Measurements from ENCODE around the gene RTEL1.

Gene RTEL1

DNA sequence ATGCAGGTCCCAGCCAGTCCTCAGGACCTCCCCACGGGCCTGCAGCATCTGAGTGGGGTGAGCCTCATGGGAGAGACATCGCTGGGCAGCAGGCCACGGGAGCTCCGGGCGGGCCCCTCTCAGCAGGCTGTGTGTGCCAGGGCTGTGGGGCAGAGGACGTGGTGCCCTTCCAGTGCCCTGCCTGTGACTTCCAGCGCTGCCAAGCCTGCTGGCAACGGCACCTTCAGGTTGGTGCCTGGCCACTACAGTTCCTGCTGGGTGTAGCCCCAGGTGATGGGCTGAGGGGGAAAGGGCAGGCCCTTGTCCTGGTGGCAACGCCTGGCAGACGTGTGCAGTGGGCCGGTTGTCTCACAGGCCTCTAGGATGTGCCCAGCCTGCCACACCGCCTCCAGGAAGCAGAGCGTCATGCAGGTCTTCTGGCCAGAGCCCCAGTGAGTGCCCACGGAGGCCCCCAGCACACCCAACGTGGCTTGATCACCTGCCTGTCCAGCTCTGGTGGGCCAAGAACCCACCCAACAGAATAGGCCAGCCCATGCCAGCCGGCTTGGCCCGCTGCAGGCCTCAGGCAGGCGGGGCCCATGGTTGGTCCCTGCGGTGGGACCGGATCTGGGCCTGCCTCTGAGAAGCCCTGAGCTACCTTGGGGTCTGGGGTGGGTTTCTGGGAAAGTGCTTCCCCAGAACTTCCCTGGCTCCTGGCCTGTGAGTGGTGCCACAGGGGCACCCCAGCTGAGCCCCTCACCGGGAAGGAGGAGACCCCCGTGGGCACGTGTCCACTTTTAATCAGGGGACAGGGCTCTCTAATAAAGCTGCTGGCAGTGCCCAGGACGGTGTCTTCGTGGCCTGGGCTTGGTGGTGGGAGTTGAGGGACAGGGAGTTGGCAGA, 37.6 kb downstream of the RTEL1 start:
- in situ Hi-C loops (cut with MboI; ENCODE audit: low pct_unique_long_range_greater_than_20kb, low sequenced_read_pairs), result no loop called here
- DNase-seq, result no peak

DNA sequence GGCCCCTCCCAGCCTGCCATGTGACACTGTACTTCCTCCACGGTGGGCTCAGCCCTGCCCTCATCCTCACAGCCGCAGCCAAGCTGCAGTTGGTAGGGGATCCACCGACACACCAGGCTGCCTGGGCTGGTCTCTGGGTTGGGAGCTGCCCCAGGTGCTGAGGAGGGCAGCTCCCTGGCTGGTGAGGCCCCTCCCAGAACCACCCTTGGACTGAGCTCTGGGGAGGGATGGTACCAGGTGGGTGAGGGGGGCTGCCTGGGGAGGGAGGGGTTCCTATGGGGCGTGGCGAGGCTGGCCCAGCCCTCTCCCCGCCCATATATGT, 38.2 kb downstream of the RTEL1 start:
- DNase-seq, result no peak
- in situ Hi-C loops (cut with MboI; ENCODE audit: low pct_unique_long_range_greater_than_20kb, low sequenced_read_pairs), result no loop called here

DNA sequence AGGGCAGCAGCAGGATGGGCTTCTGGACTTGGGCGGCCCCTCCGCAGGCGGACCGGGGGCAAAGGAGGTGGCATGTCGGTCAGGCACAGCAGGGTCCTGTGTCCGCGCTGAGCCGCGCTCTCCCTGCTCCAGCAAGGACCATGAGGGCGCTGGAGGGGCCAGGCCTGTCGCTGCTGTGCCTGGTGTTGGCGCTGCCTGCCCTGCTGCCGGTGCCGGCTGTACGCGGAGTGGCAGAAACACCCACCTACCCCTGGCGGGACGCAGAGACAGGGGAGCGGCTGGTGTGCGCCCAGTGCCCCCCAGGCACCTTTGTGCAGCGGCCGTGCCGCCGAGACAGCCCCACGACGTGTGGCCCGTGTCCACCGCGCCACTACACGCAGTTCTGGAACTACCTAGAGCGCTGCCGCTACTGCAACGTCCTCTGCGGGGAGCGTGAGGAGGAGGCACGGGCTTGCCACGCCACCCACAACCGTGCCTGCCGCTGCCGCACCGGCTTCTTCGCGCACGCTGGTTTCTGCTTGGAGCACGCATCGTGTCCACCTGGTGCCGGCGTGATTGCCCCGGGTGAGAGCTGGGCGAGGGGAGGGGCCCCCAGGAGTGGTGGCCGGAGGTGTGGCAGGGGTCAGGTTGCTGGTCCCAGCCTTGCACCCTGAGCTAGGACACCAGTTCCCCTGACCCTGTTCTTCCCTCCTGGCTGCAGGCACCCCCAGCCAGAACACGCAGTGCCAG, 38.7 kb downstream of the RTEL1 start, which contains the start of gene TNFRSF6B:
Gene TNFRSF6B (plus strand): TSS at position 25 of the 729 bp plus-strand sequence. CDS start 116 bp downstream, at position 141.
- no peak for DNase-seq
- in situ Hi-C loops (cut with MboI; ENCODE audit: low pct_unique_long_range_greater_than_20kb, low sequenced_read_pairs), result no loop called here

DNA sequence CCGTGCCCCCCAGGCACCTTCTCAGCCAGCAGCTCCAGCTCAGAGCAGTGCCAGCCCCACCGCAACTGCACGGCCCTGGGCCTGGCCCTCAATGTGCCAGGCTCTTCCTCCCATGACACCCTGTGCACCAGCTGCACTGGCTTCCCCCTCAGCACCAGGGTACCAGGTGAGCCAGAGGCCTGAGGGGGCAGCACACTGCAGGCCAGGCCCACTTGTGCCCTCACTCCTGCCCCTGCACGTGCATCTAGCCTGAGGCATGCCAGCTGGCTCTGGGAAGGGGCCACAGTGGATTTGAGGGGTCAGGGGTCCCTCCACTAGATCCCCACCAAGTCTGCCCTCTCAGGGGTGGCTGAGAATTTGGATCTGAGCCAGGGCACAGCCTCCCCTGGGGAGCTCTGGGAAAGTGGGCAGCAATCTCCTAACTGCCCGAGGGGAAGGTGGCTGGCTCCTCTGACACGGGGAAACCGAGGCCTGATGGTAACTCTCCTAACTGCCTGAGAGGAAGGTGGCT, 39.3 kb downstream of the RTEL1 start:
- no peak for DNase-seq
- in situ Hi-C loops (cut with MboI; ENCODE audit: low pct_unique_long_range_greater_than_20kb, low sequenced_read_pairs), result no loop called here

DNA sequence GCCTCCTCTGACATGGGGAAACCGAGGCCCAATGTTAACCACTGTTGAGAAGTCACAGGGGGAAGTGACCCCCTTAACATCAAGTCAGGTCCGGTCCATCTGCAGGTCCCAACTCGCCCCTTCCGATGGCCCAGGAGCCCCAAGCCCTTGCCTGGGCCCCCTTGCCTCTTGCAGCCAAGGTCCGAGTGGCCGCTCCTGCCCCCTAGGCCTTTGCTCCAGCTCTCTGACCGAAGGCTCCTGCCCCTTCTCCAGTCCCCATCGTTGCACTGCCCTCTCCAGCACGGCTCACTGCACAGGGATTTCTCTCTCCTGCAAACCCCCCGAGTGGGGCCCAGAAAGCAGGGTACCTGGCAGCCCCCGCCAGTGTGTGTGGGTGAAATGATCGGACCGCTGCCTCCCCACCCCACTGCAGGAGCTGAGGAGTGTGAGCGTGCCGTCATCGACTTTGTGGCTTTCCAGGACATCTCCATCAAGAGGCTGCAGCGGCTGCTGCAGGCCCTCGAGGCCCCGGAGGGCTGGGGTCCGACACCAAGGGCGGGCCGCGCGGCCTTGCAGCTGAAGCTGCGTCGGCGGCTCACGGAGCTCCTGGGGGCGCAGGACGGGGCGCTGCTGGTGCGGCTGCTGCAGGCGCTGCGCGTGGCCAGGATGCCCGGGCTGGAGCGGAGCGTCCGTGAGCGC, 39.9 kb downstream of the RTEL1 start:
- in situ Hi-C loops (cut with MboI; ENCODE audit: low pct_unique_long_range_greater_than_20kb, low sequenced_read_pairs), result no loop called here
- DNase-seq, result no peak

DNA sequence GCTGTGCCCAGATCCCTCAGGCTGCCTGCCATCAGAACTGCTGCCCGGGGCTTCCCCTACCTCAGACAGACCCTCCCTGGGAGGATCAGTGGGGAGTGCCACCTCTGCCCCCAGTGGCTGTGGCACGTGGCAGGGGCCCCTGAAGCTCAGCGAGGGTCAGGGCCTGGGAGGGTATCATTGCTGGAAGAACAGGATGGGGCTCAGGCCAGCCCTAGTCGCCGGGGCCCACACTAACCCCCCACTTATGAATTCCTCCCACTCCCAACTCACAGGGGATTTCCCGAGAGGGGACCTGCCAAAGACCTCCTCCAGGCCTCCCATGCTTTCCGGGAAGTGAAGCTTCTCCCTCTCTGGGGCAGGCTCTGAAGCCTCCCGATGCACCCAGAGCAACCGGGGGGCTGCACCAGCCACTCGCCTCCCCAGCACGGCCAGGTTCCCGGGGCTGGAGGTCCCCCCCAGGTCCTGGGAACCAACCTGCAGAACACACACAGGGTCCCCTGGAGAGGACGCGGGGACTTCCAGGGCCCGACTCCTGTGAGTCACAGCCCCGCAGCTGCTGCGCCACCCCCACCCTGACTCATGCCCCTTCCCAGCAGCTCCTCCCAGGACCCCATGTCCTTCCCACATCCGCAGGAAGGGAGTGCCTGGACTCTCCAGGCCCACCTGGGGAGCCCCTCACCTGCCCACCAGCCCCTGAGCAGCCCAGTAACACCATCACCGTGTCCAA, 40.8 kb downstream of the RTEL1 start:
- in situ Hi-C loops (cut with MboI; ENCODE audit: low pct_unique_long_range_greater_than_20kb, low sequenced_read_pairs), result no loop called here
- DNase-seq, result no peak

DNA sequence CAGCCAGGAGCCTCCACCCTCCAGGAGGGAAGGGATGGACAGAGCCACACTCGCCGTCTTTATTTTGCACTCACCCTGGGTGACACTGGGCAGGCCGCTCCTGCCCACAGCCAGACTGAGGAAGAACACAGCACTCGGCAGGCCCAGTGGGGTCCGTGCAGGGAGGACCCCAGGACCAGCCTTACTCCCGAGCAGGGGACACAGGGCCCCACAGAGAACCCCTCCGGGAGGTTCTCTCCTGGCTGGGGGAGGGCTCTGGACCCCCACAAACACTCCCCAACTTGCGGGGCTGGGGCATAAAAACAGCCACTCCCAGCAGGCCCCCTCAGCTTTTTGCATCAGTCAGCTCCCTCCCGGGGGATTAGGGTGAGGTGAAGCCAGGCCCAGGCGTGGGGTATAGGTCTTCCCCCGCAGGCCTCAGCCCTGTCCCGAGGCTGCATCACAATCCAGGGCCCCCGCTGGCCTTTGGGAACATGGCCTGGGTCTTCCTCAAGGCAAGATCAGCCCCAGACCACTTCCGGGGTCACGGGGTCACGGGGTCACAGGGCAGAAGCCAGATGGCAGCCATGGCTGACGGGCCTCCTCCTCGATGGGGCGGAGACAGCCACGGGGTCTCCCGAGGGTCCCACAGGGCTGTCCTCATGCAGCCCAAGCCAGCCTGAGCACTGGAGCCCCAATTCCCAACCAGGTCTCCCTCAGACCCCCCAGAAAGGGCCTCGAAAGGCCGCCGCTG, 41.5 kb downstream of the RTEL1 start:
- in situ Hi-C loops (cut with MboI; ENCODE audit: low pct_unique_long_range_greater_than_20kb, low sequenced_read_pairs), result no loop called here
- no peak for DNase-seq

DNA sequence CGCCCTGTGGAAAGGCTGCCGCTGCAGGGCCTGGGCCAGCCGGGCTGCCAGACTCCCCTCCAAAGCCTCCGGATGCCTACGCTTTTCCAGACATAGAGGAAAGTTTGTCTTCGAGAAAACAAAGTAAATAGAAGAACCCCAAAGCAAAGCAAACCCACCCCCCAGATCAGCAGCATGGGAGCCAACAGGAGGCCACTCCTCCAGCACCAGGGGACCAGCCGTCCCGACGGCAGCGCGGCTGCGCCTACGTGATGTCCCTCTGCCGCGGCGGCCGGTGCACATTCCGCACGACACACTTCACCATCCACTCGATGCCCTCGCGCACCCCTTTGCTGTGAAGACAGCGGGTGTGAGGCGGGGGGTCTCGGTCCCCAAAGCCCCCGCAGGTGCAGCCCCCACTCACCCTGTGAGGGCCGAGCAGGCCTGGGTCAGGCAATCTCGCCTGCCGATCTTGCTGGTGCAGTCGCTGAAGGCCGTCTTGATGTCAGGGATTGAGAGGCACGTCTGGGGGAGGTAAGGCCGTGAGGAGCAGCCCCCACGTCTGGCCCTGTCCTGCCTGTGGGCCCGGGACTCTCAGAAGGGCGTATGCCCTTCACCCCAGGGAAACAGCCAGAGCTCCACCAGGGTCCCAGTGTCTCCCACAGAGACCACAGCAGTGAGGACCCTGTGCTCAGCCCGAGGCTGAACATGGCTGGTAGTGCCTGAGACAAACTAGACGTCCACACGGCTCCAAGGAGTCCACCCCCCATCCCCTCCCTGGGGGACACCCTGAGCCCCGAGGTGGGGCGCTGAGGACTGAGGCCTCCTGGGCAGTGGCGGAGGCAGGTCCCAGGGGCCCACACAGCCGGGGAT, 42.3 kb downstream of the RTEL1 start:
- in situ Hi-C loops (cut with MboI; ENCODE audit: low pct_unique_long_range_greater_than_20kb, low sequenced_read_pairs), result no loop called here
- DNase-seq, result no peak

DNA sequence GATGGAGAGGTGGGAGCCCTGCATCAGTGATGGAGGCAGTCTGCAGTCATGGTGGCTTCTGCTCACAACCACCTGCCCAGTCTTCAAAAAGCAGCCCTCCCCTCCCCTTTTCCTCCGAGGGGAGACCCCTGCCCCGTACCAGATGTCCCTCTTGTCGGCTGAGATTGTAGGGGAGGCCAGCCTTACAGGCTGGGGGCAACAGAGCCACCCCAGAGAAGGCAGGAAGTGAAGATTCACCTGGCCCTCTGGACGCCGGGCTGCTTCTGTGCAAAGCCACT, 42.9 kb downstream of the RTEL1 start:
- in situ Hi-C loops (cut with MboI; ENCODE audit: low pct_unique_long_range_greater_than_20kb, low sequenced_read_pairs), result no loop called here
- no peak for DNase-seq

DNA sequence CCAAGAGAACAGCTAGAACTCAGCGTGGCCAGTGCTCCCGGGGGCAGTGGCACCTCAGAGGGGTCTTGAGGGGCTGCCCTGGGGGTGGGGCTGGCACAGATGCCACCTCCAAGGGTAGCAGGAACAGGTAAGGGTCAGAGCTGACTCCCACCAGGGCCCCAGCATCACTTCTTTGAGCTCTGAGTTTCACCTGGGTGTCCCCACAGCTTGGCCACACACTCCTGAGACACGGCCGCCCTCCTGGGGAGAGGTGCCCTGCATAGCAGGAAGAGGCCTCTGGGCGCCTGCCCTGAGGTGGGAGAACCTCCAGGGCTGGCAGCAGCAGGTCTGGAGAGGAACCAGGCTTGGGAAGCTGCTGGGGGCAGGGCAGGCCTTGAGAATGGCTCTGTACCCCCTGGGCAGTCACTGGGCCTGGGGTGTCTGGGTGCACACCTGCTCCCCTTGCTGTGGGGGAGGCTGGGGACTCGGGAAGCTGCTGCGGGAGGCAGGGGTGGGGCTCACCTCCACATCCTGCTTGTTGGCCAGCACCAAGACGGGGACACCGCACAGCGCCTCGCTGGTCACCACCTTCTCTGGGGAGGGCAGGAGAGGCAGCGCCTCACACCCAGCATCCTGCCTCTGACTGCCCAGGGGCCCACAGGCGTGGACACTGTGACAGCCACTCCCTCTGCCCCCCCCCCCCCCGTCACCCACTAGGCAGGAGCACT, 43.4 kb downstream of the RTEL1 start:
- in situ Hi-C loops (cut with MboI; ENCODE audit: low pct_unique_long_range_greater_than_20kb, low sequenced_read_pairs), result no loop called here
- DNase-seq, result no peak

DNA sequence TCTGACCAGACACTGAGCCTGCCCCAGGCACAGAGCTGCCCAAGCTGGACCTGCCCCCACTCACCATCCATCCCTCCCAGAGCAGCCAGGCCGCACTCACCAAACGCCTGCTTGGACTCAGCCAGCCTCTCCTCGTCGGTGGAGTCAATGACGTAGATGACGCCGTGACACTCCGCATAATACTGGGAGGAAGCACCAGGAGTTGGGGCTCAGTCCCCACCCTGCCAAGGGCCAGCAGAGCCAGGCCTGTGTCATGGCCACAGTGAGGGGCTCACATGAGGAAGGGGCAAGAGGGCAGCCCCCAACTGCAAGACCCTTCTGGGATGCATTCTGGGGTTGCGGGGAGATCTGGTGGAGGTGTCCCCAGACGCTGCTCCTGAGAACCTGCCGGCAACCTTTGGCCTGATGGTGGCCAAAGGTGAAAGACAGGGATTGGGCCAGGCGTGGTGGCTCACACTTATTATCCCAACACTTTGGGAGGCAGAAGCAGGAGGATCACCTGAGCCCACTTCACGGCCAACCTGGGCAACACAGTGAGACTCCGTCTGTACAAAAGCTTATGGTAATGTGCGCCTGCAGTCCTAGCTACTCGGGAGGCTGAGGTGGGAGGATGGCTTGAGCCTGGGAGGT, 44.0 kb downstream of the RTEL1 start:
- DNase-seq, result no peak
- in situ Hi-C loops (cut with MboI; ENCODE audit: low pct_unique_long_range_greater_than_20kb, low sequenced_read_pairs), result no loop called here

DNA sequence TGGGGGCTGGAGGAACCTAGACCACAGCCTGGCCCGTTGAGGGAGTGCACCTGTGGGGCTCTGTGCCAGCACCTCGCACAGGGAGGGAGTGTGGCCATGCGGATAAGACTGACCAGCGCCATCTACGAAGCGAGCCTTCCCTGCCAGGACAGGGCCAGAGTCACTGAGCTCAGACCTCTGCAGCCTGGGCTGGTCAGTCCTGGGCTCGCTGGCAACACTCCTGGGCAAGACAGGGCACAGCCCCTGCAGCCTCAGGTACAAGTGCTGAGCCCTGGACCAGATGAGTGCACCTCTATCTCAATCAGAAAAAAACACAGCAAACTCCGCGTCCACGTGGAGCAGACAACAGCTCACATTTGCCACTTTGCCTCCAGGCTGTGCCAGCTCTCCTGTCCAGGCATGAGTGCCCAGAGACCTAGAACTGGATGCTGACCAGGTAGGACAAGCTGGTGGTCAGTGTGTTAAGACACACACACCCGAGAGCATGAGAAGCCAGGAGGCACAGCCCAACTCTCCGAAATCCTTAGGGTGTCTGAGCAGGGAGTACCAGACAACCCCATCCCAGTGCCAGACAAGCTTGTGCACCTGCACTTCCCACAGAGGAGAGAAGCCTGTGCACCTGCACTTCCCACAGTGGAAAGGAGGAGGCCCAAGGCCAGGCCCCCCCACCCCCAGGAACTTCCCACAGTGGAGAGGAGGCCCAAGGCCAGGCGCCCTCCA, 44.8 kb downstream of the RTEL1 start:
- in situ Hi-C loops (cut with MboI; ENCODE audit: low pct_unique_long_range_greater_than_20kb, low sequenced_read_pairs), result no loop called here

DNA sequence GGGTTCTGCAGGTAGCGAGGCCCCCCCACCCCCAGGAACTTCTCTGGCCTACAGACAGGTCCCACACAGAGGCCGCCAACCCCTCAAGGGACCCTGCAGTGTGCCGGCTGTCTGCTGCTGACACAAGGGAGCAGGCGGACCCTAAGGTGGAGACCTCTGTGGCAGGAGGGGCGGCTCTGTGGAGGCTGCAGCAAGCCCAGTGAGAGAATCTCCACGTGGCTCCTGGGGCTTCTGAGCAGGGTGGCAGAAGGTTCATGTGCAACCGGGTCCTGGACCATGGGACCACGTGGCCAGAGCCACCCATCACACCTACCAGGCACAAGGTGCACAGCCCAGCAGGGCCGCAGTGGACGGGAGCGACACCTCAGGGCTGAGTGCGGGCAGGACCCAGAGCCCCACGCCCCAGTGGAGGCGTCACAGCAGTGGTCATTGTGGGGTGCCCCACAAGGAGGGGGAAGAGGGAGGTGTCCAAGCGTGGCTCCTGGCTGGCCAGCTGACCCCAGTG, 45.4 kb downstream of the RTEL1 start:
- no peak for DNase-seq
- in situ Hi-C loops (cut with MboI; ENCODE audit: low pct_unique_long_range_greater_than_20kb, low sequenced_read_pairs), result no loop called here

More for the DNA sequence above, 44.8 kb downstream of the RTEL1 start:
- no peak for DNase-seq

DNA sequence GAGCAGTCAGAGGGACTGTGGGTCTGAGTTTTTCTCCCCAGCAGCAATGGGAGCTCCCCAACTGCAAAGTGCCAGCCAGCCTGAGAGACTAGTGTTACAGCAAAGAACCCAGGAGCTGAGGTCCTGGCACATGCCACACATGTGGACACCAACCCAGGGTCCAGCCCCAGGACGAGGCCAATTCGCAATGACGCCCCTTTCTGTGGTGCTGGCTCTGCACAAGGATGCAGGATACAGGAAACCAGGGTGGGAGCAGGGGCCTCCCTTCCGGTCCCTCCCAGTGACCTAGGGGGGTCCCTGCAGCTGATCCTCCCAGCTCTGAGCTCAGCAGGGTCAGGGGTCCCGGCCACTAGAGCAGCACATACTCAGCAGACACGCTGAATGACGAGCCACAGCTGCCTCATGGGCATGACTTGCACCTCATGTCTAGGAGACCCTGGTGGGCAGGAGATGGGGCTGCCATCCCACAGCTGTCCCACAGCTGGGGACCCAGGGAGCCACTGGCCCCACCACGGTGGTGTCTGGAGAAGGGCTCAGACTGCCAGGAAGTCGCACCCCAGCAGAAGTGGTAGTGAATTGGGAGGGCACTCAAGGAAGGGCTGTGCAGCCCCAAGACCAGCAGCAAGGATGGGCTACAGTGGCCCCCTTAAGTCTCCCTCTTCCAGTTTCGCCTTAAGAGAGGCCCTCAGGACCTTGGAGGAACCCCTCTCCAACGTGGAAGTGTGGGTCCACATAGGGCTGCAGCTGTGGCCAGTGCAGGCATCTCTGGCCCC, 46.0 kb downstream of the RTEL1 start:
- in situ Hi-C loops (cut with MboI; ENCODE audit: low pct_unique_long_range_greater_than_20kb, low sequenced_read_pairs), result no loop called here
- DNase-seq, result no peak

DNA sequence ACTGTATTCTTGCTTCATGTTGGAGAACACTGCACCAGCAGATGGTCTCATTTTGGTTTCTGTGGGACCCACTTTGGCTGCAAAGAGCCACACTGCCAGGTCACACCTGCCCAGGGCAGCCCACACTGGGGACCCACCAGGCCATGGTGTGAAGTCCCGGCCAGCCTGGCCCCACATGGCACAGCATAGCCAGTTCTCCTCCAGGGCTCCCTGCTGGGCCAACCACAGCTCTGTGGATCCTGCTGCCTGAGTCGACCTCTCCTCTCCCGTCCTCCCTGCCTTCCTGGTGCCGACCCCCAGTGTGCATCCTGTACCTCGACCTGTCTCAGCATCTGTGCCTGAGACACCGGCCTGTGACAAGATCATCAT, 46.6 kb downstream of the RTEL1 start:
- no peak for DNase-seq
- in situ Hi-C loops (cut with MboI; ENCODE audit: low pct_unique_long_range_greater_than_20kb, low sequenced_read_pairs), result no loop called here

All from KBM-7 (cell line).